HG03135 (cell line): ENCODE measurements around the gene PARD3.
"Not testable (repeated sequence)": the region's sequence is repeated elsewhere in the genome, so short reads cannot be mapped to it uniquely, and the experiment has no call there.

Source experiments
- ATAC-seq: cut with Tn5 transposase; IDR thresholded peaks from one replicate; pipeline ENCODE4 v1.9.1; 2021; ENCODE audit warnings: mild to moderate bottlenecking, moderate library complexity; ENCODE audit not compliant: unreplicated experiment

The PARD3 gene

GRCh38 chr10:34719328-34719727 lies 95.8 kb downstream of the PARD3 start:
- ATAC-seq, result no peak

- ATAC-seq, result no peak
Measured at GRCh38 chr10:34717429-34717828, 97.7 kb downstream of the PARD3 start.

GRCh38 chr10:34716958-34717357 lies 98.1 kb downstream of the PARD3 start:
- no peak for ATAC-seq

- ATAC-seq, result no peak
Measured at GRCh38 chr10:34716234-34716633, 98.9 kb downstream of the PARD3 start.

- no peak for ATAC-seq
Measured at GRCh38 chr10:34715511-34716187, 99.4 kb downstream of the PARD3 start.

GRCh38 chr10:34713875-34714274 lies 101.2 kb downstream of the PARD3 start:
- ATAC-seq, result no peak

GRCh38 chr10:34711500-34711899 lies 103.6 kb downstream of the PARD3 start:
- ATAC-seq, result no peak

- ATAC-seq, result no peak
Measured at GRCh38 chr10:34710391-34710751, 104.7 kb downstream of the PARD3 start.

GRCh38 chr10:34709637-34710390 lies 105.3 kb downstream of the PARD3 start:
- no peak for ATAC-seq

- ATAC-seq, result no peak
Measured at GRCh38 chr10:34707656-34708055, 107.4 kb downstream of the PARD3 start.

- ATAC-seq, result not testable (repeated sequence)
Measured at GRCh38 chr10:34706992-34707391, 108.1 kb downstream of the PARD3 start.

GRCh38 chr10:34706147-34706546 lies 108.9 kb downstream of the PARD3 start:
- no peak for ATAC-seq

GRCh38 chr10:34705563-34705962 lies 109.5 kb downstream of the PARD3 start:
- no peak for ATAC-seq

GRCh38 chr10:34704526-34705184 lies 110.4 kb downstream of the PARD3 start:
- ATAC-seq, result no peak

- ATAC-seq, result no peak
Measured at GRCh38 chr10:34702982-34703381, 112.1 kb downstream of the PARD3 start.

GRCh38 chr10:34702093-34702937 lies 112.8 kb downstream of the PARD3 start:
- ATAC-seq, result no peak

GRCh38 chr10:34701194-34701593 lies 113.9 kb downstream of the PARD3 start:
- ATAC-seq, result no peak

- ATAC-seq, result not testable (repeated sequence)
Measured at GRCh38 chr10:34700752-34701151, 114.3 kb downstream of the PARD3 start.

- no peak for ATAC-seq
Measured at GRCh38 chr10:34699904-34700517, 115.1 kb downstream of the PARD3 start.

- ATAC-seq, result no peak
Measured at GRCh38 chr10:34698979-34699378, 116.1 kb downstream of the PARD3 start.
